Measurements from ENCODE around the gene FAM174B.

Gene FAM174B

GRCh38 chr15:92643849-92644815 lies 11.4 kb downstream of the FAM174B start:
- in situ Hi-C loops (cut with MboI; ENCODE audit: low sequenced_read_pairs), result no loop called here

- in situ Hi-C loops (cut with MboI; ENCODE audit: low sequenced_read_pairs), result no loop called here
Observed at GRCh38 chr15:92638709-92639365, 16.7 kb downstream of the FAM174B start.

- in situ Hi-C loops (cut with MboI; ENCODE audit: low sequenced_read_pairs), result no loop called here
Observed at GRCh38 chr15:92638291-92638708, 17.3 kb downstream of the FAM174B start.

GRCh38 chr15:92637626-92638025 lies 17.9 kb downstream of the FAM174B start:
- in situ Hi-C loops (cut with MboI; ENCODE audit: low sequenced_read_pairs), result no loop called here

GRCh38 chr15:92636908-92637481 lies 18.6 kb downstream of the FAM174B start:
- in situ Hi-C loops (cut with MboI; ENCODE audit: low sequenced_read_pairs), result no loop called here

- in situ Hi-C loops (cut with MboI; ENCODE audit: low sequenced_read_pairs), result no loop called here
Observed at GRCh38 chr15:92636401-92636907, 19.1 kb downstream of the FAM174B start.

GRCh38 chr15:92634671-92635201 lies 20.8 kb downstream of the FAM174B start:
- in situ Hi-C loops (cut with MboI; ENCODE audit: low sequenced_read_pairs), result no loop called here

- in situ Hi-C loops (cut with MboI; ENCODE audit: low sequenced_read_pairs), result no loop called here
Observed at GRCh38 chr15:92634060-92634459, 21.5 kb downstream of the FAM174B start.

- in situ Hi-C loops (cut with MboI; ENCODE audit: low sequenced_read_pairs), result no loop called here
Observed at GRCh38 chr15:92633418-92633817, 22.2 kb downstream of the FAM174B start.

- in situ Hi-C loops (cut with MboI; ENCODE audit: low sequenced_read_pairs), result no loop called here
Observed at GRCh38 chr15:92633001-92633400, 22.6 kb downstream of the FAM174B start.

- in situ Hi-C loops (cut with MboI; ENCODE audit: low sequenced_read_pairs), result no loop called here
Observed at GRCh38 chr15:92631721-92632120, 23.9 kb downstream of the FAM174B start.

- in situ Hi-C loops (cut with MboI; ENCODE audit: low sequenced_read_pairs), result no loop called here
Observed at GRCh38 chr15:92629975-92630626, 25.5 kb downstream of the FAM174B start.

GRCh38 chr15:92629276-92629974 lies 26.1 kb downstream of the FAM174B start:
- in situ Hi-C loops (cut with MboI; ENCODE audit: low sequenced_read_pairs), result no loop called here

GRCh38 chr15:92627014-92627413 lies 28.6 kb downstream of the FAM174B start:
- in situ Hi-C loops (cut with MboI; ENCODE audit: low sequenced_read_pairs), result no loop called here

- in situ Hi-C loops (cut with MboI; ENCODE audit: low sequenced_read_pairs), result no loop called here
Observed at GRCh38 chr15:92625251-92625980, 30.2 kb downstream of the FAM174B start.

- in situ Hi-C loops (cut with MboI; ENCODE audit: low sequenced_read_pairs), result no loop called here
Observed at GRCh38 chr15:92624401-92624991, 31.1 kb downstream of the FAM174B start.

- in situ Hi-C loops (cut with MboI; ENCODE audit: low sequenced_read_pairs), result no loop called here
Observed at GRCh38 chr15:92623435-92623834, 32.1 kb downstream of the FAM174B start.

GRCh38 chr15:92621972-92622533 lies 33.5 kb downstream of the FAM174B start:
- in situ Hi-C loops (cut with MboI; ENCODE audit: low sequenced_read_pairs), result no loop called here

GRCh38 chr15:92620991-92621390 lies 34.6 kb downstream of the FAM174B start:
- in situ Hi-C loops (cut with MboI; ENCODE audit: low sequenced_read_pairs), result no loop called here
